Keratinocyte (primary cell): Measurements from ENCODE around the gene XBP1. TPM values are rescaled to one million over a fixed set of nuclear protein-coding genes. Genes with fewer than 3 reads are reported as not detected.

ENCODE experiments used
- DNase-seq: peaks from one replicate; pipeline ENCODE4 v3.0.0-alpha.2; 2011; ENCODE audit warnings: low read depth, missing footprints, low spot score
- FAIRE-seq: peaks from 2 replicates; lab custom pipeline; 2011; peaks lifted over from hg19 to GRCh38; lab: Jason Lieb, UNC
- H2AFZ ChIP-seq: 2 replicates; pipeline ENCODE4 v1.6.0; 2012; ENCODE audit warnings: low read length, control low read depth, inconsistent platforms; ENCODE audit not compliant: control insufficient read depth
- H3K27ac ChIP-seq: 2 replicates; pipeline ENCODE4 v1.5.1; 2011; ENCODE audit warnings: low read length; ENCODE audit not compliant: control insufficient read depth, insufficient read depth
- H3K27me3 ChIP-seq: 3 replicates; pipeline ENCODE4 v1.6.0; 2011; ENCODE audit warnings: low read length; ENCODE audit not compliant: control insufficient read depth, insufficient read depth; ENCODE audit errors: extremely low read depth
- H3K36me3 ChIP-seq, 2 experiments: 2 replicates in 1 of 2; 3 replicates in 1 of 2; pipeline ENCODE4 v1.5.1; 2011; ENCODE audit warnings: low read length in 2 of 2, mild to moderate bottlenecking in 1 of 2; ENCODE audit not compliant: control insufficient read depth in 2 of 2, insufficient read depth in 2 of 2; ENCODE audit errors: extremely low read depth in 1 of 2
- H3K4me1 ChIP-seq: 3 replicates; pipeline ENCODE4 v1.5.1; 2011; ENCODE audit warnings: low read length; ENCODE audit not compliant: control insufficient read depth, insufficient read depth; ENCODE audit errors: extremely low read depth
- H3K4me2 ChIP-seq: 3 replicates; pipeline ENCODE4 v1.6.0; 2011; ENCODE audit warnings: low read depth, low read length; ENCODE audit not compliant: control insufficient read depth, insufficient read depth; ENCODE audit errors: extremely low read depth
- H3K4me3 ChIP-seq, 3 experiments: fragments of 200-600 bp in 1 of 3; sonication (generic) in 1 of 3; 2 replicates in 2 of 3; 3 replicates in 1 of 3; pipeline ENCODE4 v1.5.1; 2011 to 2016; ENCODE audit warnings: low read length in 3 of 3, mild to moderate bottlenecking in 3 of 3, control low read depth in 2 of 3, inconsistent platforms in 1 of 3, low read depth in 1 of 3, mixed read lengths in 1 of 3, mixed run types in 1 of 3, moderate library complexity in 1 of 3; ENCODE audit not compliant: control insufficient read depth in 2 of 3, insufficient read depth in 2 of 3; ENCODE audit errors: extremely low read depth in 1 of 3
- H3K79me2 ChIP-seq: 2 replicates; pipeline ENCODE4 v1.6.0; 2012; ENCODE audit warnings: low read length; ENCODE audit not compliant: control insufficient read depth, insufficient read depth
- H3K9ac ChIP-seq: 3 replicates; pipeline ENCODE4 v1.6.0; 2011; ENCODE audit warnings: low read length; ENCODE audit not compliant: control insufficient read depth, insufficient read depth; ENCODE audit errors: extremely low read depth
- H3K9me1 ChIP-seq: 3 replicates; pipeline ENCODE4 v1.6.0; 2011; ENCODE audit warnings: low read length; ENCODE audit not compliant: control insufficient read depth, insufficient read depth; ENCODE audit errors: extremely low read depth
- H3K9me3 ChIP-seq: 2 replicates; pipeline ENCODE4 v1.5.1; 2012; ENCODE audit warnings: low read depth, low read length; ENCODE audit not compliant: control insufficient read depth
- H4K20me1 ChIP-seq: 3 replicates; pipeline ENCODE4 v1.6.0; 2011; ENCODE audit warnings: low read length; ENCODE audit not compliant: control insufficient read depth, insufficient read depth; ENCODE audit errors: extremely low read depth
- CTCF ChIP-seq, 3 experiments: IDR thresholded peaks in 1 of 3; conservative IDR thresholded peaks in 1 of 3; optimal IDR thresholded peaks in 1 of 3; 2 replicates in 2 of 3; 3 replicates in 1 of 3; pipeline versions ENCODE3 to v1.5.1; 2011; ENCODE audit warnings: low read length in 3 of 3, mild to moderate bottlenecking in 3 of 3, moderate library complexity in 2 of 3, control low read depth in 1 of 3, inconsistent platforms in 1 of 3; ENCODE audit not compliant: insufficient read depth in 2 of 3; ENCODE audit errors: extremely low read depth in 1 of 3
- EZH2 ChIP-seq: IDR thresholded peaks from one replicate; pipeline ENCODE4 v1.6.1; 2012; ENCODE audit warnings: inconsistent platforms, mild to moderate bottlenecking, low read length, moderate library complexity
- dilution Hi-C: fragments of 300-500 bp; cut with MboI; formaldehyde crosslinking; loops from one replicate; pipeline ENCODE4 v1.7.0; 2020; ENCODE audit warnings: low sequenced_read_pairs; ENCODE audit not compliant: extremely low pct_ligation_motif_present
- polyA plus RNA-seq, 5 experiments: library from polyadenylated mRNA; depleted of rRNA in 3 of 5; stranded (reverse) in 3 of 5; stranded (forward) in 1 of 5; unstranded in 1 of 5; fragments of >200 nt; gene quantifications; 1 replicate in 1 of 5; 2 replicates in 3 of 5; 3 replicates in 1 of 5; pipeline versions ENCODE4 v1.2.1 to v1.2.3, GENCODE V29; 2011 to 2012; ENCODE audit warnings: missing spikeins in 2 of 5, low read depth in 1 of 5, low replicate concordance in 1 of 5

The XBP1 gene
- polyA plus RNA-seq, 1 donor (not counting 4 experiments of a cell fraction or from before 2014, with no cell fraction given), result 88.7 TPM

GRCh38 chr22:28772633-28773460, 27.5 kb downstream of the XBP1 start, which contains the start of gene CCDC117:
Gene CCDC117 (plus strand): TSS chr22:28772695. CDS start chr22:28772850, 155 bp downstream.
- Histone ChIP-seq H3K27ac (peak within 1 kb of the TSS; percentile 67), H3K4me2 (peak within 1 kb of the TSS; percentile 97), H3K4me3 (peak within 1 kb of the TSS; percentile 64 to 92 (median 77)), H2AFZ (peak within 1 kb of the TSS; percentile 70), H3K36me3 (peaks cover 0 to 2% of the 10 kb centered on the region in 2 experiments), H3K79me2 (peaks cover 39% of the 10 kb centered on the region), H3K9me1 (no peaks in the 10 kb centered on the region), H4K20me1 (no peaks in the 10 kb centered on the region), H3K9ac (peak within 1 kb of the TSS; percentile 84), H3K4me1 (peaks cover 16% of the 10 kb centered on the region), H3K27me3 (no peaks in the 10 kb centered on the region), H3K9me3 (no peaks in the 10 kb centered on the region)
- DNase-seq (no peak), FAIRE-seq (no peak)
- dilution Hi-C loops, result no loop called here
- TF ChIP-seq CTCF (optimal IDR thresholded peaks at IDR 0.05 in 1 of 3, IDR thresholded peaks at IDR 0.05 in 1 of 3, conservative IDR thresholded peaks at IDR 0.05 in 1 of 3; ENCODE audit: extremely low read depth in 1 of 3, insufficient read depth in 2 of 3, low read length in 3 of 3) (peak in 1 of 3 experiments; percentile 13), EZH2 (no peak)

GRCh38 chr22:28771195-28771791, 29.1 kb downstream of the XBP1 start:
- H3K9me3 ChIP-seq, result no peaks in the 10 kb centered on the region
- H3K27ac ChIP-seq, result no peak overlapping the region
- no peaks in the 10 kb centered on the region for H3K9me1 ChIP-seq
- peaks cover 16% of the 10 kb centered on the region for H3K4me1 ChIP-seq
- H3K36me3 ChIP-seq, result no peaks in the 10 kb centered on the region
- peak overlapping the region; percentile 25 for H3K4me2 ChIP-seq
- H3K27me3 ChIP-seq, result no peaks in the 10 kb centered on the region
- no peak overlapping the region for H3K4me3 ChIP-seq
- no peak overlapping the region for H3K9ac ChIP-seq
- peak; percentile 29 for FAIRE-seq
- H4K20me1 ChIP-seq, result no peaks in the 10 kb centered on the region
- peak overlapping the region; percentile 22 for H2AFZ ChIP-seq
- TF ChIP-seq CTCF (optimal IDR thresholded peaks at IDR 0.05 in 1 of 3, IDR thresholded peaks at IDR 0.05 in 1 of 3, conservative IDR thresholded peaks at IDR 0.05 in 1 of 3; ENCODE audit: extremely low read depth in 1 of 3, insufficient read depth in 2 of 3, low read length in 3 of 3) (no peak), EZH2 (no peak)
- dilution Hi-C loops, result no loop called here
- H3K79me2 ChIP-seq, result peaks cover 26% of the 10 kb centered on the region
- no peak for DNase-seq
